Adipose tissue (tissue), 3 donors: ENCODE results near the gene CAPN8. TPM values are rescaled to one million over a fixed set of nuclear protein-coding genes. Genes with fewer than 3 reads are reported as not detected.
"Not testable (repeated sequence)": the region's sequence is repeated elsewhere in the genome, so short reads cannot be mapped to it uniquely, and the experiment has no call there.

ENCODE experiments used
- H3K27ac ChIP-seq: one replicate; pipeline ENCODE4 v1.5.1; 2013; ENCODE audit warnings: low read depth, low read length
- WGBS, 3 donors: extraction: QIAGEN DNeasy Blood & Tissue Kit; methylation state at CpG; one replicate each; pipeline ENCODE4 v1.1.7; 2013; 5-methylcytosine and 5-hydroxymethylcytosine counted together
- polyA plus RNA-seq, 3 donors: library from polyadenylated mRNA; stranded (reverse); fragments of 200-250 nt; gene quantifications; one replicate each; pipeline ENCODE4 v1.2.3, GENCODE V29; 2013
- donor health status: healthy with polysubstance abuse.
- donor health status: Bipolar disorder and iron deficiency.
- donor health status: healthy.

The CAPN8 gene
- polyA plus RNA-seq, 3 donors, result 0.36 to 22.6 (median 1.0) TPM

DNA sequence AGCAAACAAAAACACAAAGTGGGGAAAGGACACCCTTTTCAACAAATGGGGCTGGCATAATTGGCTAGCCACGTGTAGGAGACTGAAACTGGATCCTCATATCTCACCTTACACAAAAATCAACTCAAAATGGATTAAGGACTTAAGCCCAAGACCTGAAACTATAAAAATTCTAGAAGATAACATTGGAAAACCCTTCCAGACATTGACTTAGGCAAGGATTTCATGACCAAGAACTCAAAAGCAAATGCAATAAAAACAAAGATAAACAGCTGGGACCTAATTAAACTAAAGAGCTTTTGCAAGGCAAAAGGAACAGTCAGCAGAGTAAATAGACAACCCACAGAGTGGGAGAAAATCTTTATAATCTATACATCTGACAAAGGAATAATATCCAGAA lies 146.9 kb downstream of the CAPN8 start:
- 71 to 83% (median 83%) methylated on average over 1 of the region's 1 CpG for WGBS, 3 donors
- not testable (repeated sequence) for H3K27ac ChIP-seq

DNA sequence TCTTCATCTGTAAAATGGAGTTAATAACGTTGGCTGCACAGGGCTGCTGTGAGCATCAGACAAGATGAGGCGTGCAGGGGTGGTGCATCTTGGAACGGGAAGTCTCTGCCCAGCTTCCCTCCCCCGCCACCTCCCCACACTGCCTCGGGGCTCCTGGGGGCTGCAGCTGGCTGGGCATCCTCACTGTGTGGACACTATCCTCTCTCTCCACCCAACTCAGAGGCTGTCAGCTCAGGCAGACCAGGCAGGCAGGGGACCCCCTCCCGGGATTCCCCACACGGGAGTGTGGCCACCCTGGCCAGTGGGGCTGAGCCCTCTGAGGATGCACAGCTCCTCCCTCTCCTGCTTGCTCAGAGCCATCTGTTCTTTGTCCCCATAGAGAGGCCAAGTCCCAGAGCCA lies 149.6 kb downstream of the CAPN8 start:
- no peak overlapping the region for H3K27ac ChIP-seq
- 58 to 66% (median 62%) methylated on average over 7 of the region's 7 CpGs for WGBS, 3 donors

DNA sequence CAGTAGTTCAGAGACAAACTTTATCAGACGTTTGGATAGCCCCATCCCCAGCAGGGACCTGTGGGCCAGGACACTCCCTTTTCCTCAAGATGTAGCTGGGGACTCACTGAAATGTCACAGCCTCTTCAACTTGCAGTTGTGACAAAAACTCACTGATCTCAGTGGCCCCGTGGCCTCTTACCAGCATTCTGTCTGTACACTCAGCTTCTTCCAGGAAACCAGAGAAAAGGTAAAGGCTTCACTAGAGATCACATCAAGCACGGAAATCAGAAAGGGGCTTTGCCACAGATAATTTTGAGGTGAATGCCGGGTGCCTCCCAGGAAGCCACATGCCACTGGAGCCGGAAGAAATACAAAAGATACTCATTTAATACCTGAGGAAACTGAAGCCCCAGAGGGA lies 150.1 kb downstream of the CAPN8 start:
- H3K27ac ChIP-seq, result no peak overlapping the region
- 70 to 87% (median 73%) methylated on average over 5 of the region's 5 CpGs for WGBS, 3 donors

DNA sequence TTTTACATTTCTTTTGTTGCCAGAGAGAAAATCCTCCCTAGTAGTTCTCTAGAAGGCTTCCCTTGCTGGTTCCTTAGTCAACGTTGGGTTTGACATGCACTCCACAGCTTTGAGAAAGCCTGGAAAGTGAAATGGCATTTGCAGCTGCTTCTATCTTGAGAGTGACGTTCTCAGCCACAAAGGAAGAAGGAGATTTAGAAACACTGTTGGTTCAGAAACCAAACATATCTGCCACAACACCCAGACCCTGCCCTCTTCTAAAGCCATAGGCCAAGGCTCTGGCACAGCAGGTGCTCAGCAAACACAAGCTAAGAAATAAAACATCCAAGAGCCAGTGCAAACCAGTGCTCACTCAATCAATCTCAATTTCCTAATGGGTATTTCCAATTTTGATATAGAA lies 150.9 kb downstream of the CAPN8 start:
- no peak overlapping the region for H3K27ac ChIP-seq
- WGBS, 3 donors, result 28 to 64% (median 44%) methylated on average over 2 of the region's 2 CpGs

DNA sequence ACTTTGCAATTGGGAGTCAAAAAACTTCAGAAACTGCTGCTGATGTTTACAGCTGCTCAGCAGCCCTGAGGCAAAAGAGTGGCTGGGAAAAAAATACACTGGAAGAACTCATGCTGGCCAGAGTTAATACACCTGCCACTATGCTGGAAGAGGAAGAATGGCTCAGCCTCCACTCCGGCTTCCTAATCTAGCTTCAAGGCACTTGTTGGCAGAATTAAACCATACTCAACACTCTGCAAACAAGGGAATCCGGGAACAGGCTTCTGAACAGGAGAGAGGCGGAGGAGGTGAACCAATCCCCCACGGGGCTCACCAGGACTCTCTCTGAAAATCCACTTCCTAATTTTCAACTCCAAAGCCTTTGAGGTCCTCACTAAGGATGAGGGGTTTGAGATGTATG lies 152.2 kb downstream of the CAPN8 start:
- WGBS, 3 donors, result 31 to 69% (median 60%) methylated on average over 4 of the region's 4 CpGs

DNA sequence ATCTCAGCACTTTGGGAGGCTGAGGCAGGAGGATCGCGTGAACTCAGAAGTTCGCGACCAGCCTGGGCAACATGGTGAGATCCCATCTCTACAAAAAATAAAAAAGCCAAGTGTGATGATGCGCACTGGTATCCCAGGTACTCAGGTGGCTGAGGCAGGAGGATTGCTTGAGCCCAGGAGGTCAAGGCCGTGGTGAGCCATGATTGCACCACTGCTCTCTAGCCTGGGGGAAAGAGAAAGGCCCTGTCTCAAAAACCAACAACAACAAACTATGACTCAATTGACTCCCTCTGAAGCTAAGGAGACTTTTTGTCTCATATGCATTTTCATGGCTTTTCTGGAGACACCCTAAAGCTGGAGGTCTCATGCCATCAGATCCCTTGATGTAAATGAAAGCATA lies 153.4 kb downstream of the CAPN8 start:
- 86 to 89% (median 88%) methylated on average over 6 of the region's 6 CpGs for WGBS, 3 donors
- no peak overlapping the region for H3K27ac ChIP-seq

More for the DNA sequence above, 152.2 kb downstream of the CAPN8 start:
- no peak overlapping the region for H3K27ac ChIP-seq

DNA sequence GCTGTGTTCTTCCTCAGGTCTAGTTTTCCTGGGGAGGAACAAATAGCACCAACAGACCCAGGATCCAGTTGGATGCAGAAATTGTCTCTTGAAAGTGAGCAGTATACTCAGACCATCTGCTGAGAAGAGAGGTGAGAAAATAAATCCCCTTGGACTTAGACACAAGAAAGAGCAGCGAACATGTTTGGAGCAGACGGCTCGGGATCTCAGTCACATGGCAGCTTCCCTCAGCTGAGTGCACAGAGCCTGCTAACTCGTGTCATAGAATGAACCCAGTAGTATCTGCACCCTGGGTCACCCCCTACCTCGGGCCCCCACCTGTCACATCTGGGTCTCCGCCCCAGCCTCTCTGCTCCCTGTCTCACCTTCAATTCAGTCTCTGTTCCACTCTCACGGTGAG lies 156.7 kb downstream of the CAPN8 start:
- 78 to 83% (median 82%) methylated on average over 7 of the region's 7 CpGs for WGBS, 3 donors
- no peak overlapping the region for H3K27ac ChIP-seq

DNA sequence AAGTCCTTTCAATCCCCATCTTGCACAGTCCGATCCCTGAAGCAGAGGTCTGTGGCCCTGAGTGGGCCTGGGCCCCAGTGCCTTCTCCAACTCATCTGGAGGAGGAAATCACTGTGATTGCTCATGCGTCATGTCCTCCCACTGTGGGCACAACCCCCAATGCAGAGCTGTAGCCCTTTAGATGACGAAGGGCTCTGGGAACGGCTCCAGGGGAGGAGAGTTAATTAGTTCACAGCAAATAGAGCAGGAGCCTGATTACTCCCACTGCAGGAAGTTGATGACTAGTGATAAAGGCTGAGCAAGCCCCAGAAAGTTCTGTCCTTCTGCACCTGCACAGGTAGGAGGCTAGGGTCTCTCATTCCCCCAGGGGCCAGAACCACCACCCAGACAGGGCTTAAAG lies 160.8 kb downstream of the CAPN8 start:
- WGBS, 3 donors, result 61 to 77% (median 64%) methylated on average over 4 of the region's 4 CpGs
- no peak overlapping the region for H3K27ac ChIP-seq

DNA sequence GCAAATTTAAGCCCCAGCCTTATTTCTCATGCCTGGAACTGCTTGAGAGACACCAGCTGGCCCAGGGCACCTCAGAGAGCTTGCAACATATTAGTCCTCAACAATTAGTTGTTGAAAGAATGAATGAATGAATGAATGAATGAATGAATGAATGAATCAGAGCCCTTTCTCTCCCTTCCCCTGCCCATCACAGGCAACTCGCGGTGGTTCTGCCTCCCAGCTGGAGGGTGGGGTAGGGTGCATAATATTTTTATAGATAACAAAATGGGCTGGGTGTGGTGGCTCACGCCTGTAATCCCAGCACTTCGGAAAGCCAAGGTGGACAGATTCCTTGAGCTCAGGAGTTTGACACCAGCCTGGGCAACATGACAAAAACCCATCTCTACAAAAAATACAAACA lies 162.2 kb downstream of the CAPN8 start:
- 79 to 90% (median 83%) methylated on average over 4 of the region's 4 CpGs for WGBS, 3 donors
- no peak overlapping the region for H3K27ac ChIP-seq

DNA sequence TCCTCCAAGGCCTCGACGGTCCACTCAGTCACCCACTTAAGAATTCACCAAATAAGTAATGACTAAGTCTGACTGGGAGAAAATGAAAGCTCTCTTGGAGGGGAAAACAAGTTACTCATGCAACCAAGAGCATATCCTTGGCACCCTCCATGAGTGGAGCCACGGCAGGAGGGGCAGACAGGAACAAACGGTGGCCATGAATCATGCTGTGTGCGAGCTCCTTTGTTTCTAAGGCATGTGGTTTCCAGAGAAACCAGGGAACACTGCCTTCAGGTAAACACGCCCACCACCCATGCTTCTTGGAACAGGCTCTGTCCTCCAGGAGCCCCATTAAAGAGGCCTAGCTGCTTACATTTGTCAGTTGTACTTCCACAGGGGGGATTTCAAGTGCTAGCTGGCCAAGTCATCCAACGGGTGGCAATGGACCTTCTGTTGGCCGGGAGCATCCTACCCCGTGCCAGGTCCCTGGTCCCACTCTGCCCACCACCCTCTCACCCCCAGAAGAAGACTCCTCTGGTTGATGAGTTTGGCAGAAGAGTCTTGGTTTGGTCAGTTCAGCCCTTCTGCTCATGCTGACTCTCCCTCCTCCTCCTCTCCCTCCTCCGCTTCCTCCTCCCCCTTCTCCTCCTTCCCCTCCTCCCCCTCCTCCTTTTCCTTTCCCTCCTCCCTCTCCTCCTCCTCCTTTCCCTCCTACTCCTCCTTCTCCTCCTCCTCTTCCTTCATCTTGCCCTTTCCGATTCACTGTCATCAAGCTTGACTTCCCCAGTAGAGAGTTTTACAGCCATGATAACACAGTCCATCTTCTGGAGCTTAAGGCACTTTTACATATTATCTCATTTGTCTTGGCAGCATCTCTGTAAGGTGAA lies 164.7 kb downstream of the CAPN8 start:
- WGBS, 3 donors, result 65 to 76% (median 70%) methylated on average over 11 of the region's 11 CpGs
- H3K27ac ChIP-seq, result no peak overlapping the region

DNA sequence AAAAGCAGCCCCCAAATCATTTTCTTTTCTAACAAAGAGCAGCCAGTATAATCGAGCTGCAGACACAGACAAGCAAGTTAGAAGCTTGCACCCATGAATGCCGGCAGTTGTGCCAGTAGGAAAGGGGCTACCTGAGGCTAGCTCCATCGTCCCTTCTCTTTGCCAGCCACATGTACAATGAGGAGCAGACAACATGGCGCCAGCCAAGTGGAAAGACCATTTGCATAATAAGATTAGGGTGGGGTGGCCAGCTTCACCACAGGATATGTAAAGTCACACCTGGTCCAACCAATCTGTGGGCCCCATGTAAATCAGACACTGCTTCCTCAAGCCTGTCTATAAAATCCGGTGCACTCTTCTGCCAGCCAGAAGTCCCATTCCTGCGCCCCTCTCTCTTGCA lies 168.6 kb downstream of the CAPN8 start:
- H3K27ac ChIP-seq, result no peak overlapping the region
- 88 to 92% (median 89%) methylated on average over 6 of the region's 6 CpGs for WGBS, 3 donors

DNA sequence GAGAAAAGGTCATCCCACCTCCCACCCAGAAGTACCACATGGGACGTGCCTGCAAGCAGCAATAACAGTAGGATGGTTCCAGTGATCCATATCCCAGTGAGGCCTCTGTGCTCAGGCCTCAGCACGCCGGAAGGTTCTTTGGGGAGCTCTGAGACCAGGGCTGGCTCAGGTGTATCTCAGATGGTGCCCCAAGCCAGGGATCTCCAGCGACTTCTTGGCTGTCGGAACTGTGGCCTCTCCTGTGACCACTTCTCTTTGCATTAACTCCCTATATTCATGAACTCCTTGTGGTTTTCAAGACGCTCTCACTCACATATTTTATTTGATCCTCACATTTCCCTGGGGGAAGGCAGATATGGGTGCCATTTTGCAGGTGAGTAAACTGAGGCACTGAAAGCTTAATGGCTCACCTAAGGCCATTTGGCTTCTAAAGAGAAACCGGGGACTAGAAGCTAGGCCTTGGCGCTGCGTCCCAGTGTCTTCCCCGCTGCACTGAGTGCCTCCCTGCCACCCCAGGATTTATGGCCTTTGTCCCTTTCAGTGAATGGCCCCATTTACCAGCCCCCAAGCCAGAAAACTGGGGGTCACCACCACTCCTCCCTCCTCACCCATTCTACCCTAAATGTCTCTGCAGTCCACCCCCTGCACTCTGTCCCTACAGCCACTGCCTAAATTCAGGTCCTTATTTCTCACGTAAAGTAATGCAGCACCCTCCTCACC lies 170.4 kb downstream of the CAPN8 start:
- WGBS, 3 donors, result 83 to 93% (median 86%) methylated on average over 11 of the region's 11 CpGs
- H3K27ac ChIP-seq, result no peak overlapping the region

DNA sequence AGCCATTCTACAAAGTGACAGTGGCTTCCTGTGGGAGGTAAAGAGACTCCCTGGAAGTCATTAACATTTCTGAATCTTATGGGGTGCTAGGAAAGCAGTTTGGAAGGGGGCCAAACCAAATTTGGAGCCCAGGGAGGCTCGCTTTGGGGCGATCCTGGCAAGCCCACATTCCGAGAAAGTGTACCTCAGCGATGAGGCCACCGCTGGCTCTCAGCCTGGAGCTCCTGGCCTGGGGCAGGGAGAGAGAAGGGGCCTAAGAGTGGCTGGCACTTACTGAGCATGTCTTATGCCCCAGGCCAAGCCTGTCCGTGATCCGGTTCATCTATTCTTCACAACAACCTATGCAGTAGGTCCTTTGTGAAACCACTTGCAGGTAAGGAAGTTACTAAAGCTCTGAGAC lies 173.5 kb downstream of the CAPN8 start:
- WGBS, 3 donors, result 82 to 88% (median 86%) methylated on average over 7 of the region's 7 CpGs

More for the DNA sequence above, 173.5 kb downstream of the CAPN8 start:
- H3K27ac ChIP-seq, result no peak overlapping the region

Other genes with a start within 250 kb of the CAPN8 start
- gene CAPN2, start 46.8 kb upstream of the CAPN8 start, polyA plus RNA-seq, result 100 to 1,000 TPM in 2 of 3 donors, 10 to 100 TPM in 1; 36.2 to 179 (median 115) TPM
- 10 to 100 TPM in 2 of 3 donors, 1 to 10 TPM in 1; 6.4 to 13.9 (median 12.0) TPM for gene TP53BP2, start 180.2 kb upstream of the CAPN8 start, polyA plus RNA-seq